Astrocyte of the cerebellum (primary cell): ENCODE results near the gene SLC26A9.

Experiments
- DNase-seq: peaks from one replicate; pipeline ENCODE4 v3.0.0-alpha.2; 2011; ENCODE audit warnings: low read depth
- H3K4me3 ChIP-seq: 2 replicates; pipeline ENCODE4 v1.5.1; 2011; ENCODE audit warnings: mild to moderate bottlenecking, low read depth, low read length, moderate library complexity
- in situ Hi-C: cut with HindIII; loops from 2 replicates; pipeline ENCODE4 v1.10.0; 2017; ENCODE audit warnings: low sequenced_read_pairs
- TF ChIP-seq, protein P1 (sequence below): IDR thresholded peaks from 2 replicates; pipeline ENCODE4 v1.5.1; 2012; ENCODE audit warnings: low read length, low read depth, moderate library complexity, mild to moderate bottlenecking; ENCODE audit errors: missing control alignments

Gene SLC26A9

DNA sequence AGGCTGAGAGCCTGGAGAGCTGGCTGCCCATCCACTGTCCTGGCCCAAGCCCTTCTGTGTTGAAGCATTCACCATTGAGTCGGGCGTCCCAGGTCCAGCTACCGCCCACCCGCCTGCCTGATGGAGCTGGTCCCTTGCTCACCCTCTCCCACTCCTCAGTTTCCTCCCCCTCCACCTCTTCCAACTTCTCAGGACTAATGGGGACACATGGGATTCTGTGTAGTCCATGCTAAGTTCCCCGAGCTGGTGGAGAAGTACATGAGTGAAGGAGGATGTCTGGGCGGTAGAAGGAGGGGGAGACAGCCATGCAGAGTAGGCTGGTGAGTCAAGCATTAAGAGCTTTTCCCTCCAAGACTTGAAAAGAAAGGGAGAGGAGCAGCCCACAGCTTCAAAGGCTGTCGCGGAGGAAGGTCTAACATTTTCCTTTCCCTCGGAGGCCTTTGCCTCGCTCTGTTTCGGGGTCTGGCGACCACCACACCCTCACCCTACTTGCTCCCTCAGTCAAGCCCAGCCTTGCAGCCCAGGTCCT is 561 bp downstream of the SLC26A9 start:
- no peak for DNase-seq
- H3K4me3 ChIP-seq, result no peak overlapping the region
- TF ChIP-seq, protein P1, sequence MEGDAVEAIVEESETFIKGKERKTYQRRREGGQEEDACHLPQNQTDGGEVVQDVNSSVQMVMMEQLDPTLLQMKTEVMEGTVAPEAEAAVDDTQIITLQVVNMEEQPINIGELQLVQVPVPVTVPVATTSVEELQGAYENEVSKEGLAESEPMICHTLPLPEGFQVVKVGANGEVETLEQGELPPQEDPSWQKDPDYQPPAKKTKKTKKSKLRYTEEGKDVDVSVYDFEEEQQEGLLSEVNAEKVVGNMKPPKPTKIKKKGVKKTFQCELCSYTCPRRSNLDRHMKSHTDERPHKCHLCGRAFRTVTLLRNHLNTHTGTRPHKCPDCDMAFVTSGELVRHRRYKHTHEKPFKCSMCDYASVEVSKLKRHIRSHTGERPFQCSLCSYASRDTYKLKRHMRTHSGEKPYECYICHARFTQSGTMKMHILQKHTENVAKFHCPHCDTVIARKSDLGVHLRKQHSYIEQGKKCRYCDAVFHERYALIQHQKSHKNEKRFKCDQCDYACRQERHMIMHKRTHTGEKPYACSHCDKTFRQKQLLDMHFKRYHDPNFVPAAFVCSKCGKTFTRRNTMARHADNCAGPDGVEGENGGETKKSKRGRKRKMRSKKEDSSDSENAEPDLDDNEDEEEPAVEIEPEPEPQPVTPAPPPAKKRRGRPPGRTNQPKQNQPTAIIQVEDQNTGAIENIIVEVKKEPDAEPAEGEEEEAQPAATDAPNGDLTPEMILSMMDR, result no peak
- in situ Hi-C loops, result no loop called here

DNA sequence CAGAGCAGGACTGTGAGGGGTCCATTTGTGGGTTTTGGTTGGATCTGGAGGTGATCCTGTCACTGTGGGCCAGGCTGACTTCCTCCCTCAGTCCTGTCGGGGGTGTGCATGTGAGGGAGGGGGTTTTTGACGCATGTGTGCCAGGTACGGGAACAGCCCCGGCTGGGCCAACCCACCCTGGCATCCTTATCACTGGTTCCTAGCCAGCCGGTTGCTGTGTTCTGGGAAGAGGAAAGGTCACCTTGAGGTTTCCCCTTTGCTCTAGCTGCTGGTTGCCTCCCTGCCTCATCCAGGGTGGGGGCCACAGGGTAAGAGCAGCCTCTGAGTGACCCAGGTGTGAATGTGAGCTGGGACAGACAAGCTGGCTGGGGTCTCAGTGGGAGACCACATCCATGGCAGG is 2.5 kb downstream of the SLC26A9 start:
- DNase-seq, result no peak
- in situ Hi-C loops, result no loop called here
- TF ChIP-seq, protein P1, result no peak
- no peak overlapping the region for H3K4me3 ChIP-seq

DNA sequence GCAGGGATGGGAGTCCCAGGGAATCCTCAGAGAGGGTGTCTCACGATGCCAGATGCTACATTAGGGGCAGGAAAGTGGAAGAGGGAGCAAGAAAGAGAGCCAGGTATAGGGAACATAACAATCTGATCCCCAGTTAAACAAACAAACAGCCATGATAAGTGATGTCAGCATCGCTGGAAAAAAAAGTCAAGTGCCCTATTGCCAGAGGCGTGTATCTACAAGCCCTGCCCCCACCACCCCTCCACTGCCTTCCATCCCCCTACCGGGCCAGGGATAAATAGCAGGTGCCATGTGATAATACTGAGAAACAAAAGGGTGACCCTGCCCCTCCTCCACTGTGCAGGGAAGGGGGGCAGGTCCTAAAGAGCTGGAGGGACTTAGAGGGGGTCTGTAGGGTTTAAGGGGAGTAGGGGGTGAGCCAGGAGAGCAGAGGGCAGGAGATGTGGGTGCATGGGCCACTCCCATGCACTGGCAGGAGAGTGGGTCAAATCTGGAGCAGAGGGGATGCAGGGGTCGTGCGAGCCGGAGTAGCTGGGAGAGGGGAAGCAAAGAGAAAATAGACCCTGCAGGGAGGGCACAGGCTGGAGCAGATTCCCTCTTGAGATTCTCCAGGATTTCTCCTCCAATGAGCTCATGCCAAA is 3.4 kb downstream of the SLC26A9 start:
- in situ Hi-C loops, result no loop called here

DNA sequence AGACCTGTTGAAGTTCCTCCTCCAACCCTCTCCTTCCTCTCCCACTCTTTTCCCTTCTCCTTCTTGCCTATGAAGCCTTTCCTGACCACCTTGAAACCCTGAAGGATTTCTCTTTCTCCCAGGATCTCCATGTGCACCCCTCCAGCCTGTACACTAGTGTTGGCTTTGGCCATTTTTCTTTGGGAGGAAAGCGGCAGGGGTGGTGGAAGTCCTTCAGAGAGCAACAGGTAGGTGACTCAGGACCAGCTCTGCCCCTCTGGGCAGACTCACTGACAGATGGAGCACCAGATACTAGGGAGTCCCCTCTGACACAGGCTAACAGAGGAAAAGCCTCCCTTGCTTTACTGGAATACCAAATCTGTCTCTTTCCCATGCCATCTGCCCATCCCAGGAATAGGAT is 4.6 kb downstream of the SLC26A9 start:
- in situ Hi-C loops, result no loop called here
- DNase-seq, result no peak
- H3K4me3 ChIP-seq, result no peak overlapping the region
- TF ChIP-seq, protein P1, result no peak

More for the DNA sequence above, 3.4 kb downstream of the SLC26A9 start:
- no peak for DNase-seq
- TF ChIP-seq, protein P1, result no peak
- no peak overlapping the region for H3K4me3 ChIP-seq

DNA sequence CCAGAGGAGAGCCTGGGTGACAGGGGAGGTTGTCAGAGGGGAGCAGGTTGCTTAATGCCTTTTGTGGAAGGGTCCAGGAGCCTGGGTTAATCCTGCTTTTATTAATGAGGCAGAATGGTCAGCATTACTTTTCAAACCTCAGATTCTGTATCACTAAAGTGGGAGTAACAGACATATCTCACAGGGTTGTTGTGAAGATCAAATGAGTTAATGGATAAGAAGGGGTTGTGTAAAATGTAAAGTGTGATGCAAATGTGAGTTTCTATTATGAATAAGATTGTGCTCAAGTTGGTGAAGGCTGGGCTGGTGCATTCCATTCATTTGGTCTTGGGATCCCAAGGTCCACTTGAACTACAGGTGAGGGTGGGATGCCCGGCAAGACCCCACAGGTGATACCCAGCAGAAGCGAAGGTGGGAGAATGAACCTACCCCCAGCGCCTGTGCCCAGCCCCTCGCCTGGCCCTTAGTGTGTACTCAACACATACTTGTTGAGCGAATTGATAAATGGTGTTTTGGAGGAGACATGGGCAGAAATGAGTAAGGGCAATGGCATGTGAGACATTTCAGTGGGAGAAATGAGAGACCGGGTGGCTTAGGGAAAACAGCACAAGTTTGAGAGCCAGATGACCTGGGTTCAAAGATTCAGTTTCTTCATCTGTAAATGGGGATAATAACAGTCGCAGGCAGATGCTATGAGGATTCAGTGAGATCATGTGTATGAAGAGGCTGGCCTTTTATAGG is 6.2 kb downstream of the SLC26A9 start:
- DNase-seq, result no peak
- TF ChIP-seq, protein P1, result no peak
- no peak overlapping the region for H3K4me3 ChIP-seq
- in situ Hi-C loops, result no loop called here

DNA sequence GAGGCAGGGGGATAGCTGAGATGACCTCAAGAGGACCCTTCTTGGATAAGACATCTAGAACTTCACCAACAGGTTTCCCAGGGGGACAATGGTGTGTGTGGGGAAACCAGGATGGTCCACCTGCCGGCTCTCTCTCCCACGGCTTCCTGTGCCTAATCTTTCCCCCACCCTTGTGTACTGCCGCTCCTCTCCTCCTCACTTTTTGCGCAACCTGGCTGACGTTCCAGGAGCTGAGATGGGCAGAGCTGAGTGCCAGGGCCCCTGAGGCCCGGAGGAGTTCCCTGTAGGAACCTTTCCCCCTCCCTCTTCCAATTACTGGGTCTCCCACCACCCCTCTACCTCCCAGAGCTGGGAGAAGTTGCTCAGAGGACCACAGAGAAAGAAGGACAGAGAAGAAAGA is 6.9 kb downstream of the SLC26A9 start:
- DNase-seq, result no peak
- H3K4me3 ChIP-seq, result no peak overlapping the region
- in situ Hi-C loops, result no loop called here
- TF ChIP-seq, protein P1, result no peak
